ENCODE data around the gene BSN.
"Not testable (repeated sequence)": the region's sequence is repeated elsewhere in the genome, so short reads cannot be mapped to it uniquely, and the experiment has no call there.

BSN gene

DNA sequence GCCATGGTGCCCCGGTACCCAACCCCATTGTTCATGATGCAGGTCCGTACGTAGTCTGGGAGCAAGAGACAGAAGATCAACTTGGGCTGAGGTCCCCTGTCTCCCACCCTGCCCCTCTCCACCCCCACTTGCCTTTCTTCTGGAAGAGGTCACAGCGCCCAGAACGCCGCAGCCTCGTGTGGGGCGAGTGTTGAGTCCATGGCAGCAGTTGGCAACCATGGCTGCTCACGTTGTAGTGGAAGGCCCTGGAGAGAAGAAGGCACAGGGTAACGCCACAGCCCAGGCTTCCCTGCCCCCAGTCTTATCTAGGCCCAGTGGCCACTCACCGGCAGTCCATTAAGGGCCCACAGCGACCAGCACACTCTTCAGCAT is 133.1 kb downstream of the BSN start:
- not testable (repeated sequence) for H4K8ac ChIP-seq (ENCODE audit: low read length); H2BK15ac ChIP-seq (ENCODE audit: low read depth, poor library complexity, severe bottlenecking); H2AK5ac ChIP-seq (ENCODE audit: low read length, severe bottlenecking); H2BK120ac ChIP-seq (ENCODE audit: low read depth, low read length); H3K27ac ChIP-seq (ENCODE audit: low read length, poor library complexity, severe bottlenecking); H2AFZ ChIP-seq (ENCODE audit: low read depth, low read length); H4K91ac ChIP-seq (ENCODE audit: low read length); H3K23ac ChIP-seq (ENCODE audit: low read length in 2 of 2); H3K4ac ChIP-seq (ENCODE audit: low read depth in 1 of 2, low read length in 2 of 2); H3K14ac ChIP-seq (ENCODE audit: low read length in 2 of 2); H3K18ac ChIP-seq (ENCODE audit: low read depth in 1 of 2, low read length in 2 of 2); H3K4me3 ChIP-seq (ENCODE audit: insufficient read depth in 1 of 2, low read depth in 1 of 2, low read length in 2 of 2); H3K27me3 ChIP-seq (ENCODE audit: control insufficient read depth in 1 of 2, insufficient read depth in 1 of 2, low read length in 2 of 2); H3K9ac ChIP-seq (ENCODE audit: low read length); H3K9me3 ChIP-seq (ENCODE audit: control insufficient read depth, low read length); H2BK12ac ChIP-seq (ENCODE audit: low read length in 2 of 2); H3K4me2 ChIP-seq (ENCODE audit: low read length, poor library complexity, severe bottlenecking); DNase-seq; H2BK5ac ChIP-seq (ENCODE audit: low read depth, low read length, poor library complexity, severe bottlenecking)
- WGBS = 98% methylated on average over 11 of the region's 12 CpGs
- peaks cover 38% of the 10 kb centered on the region for H3K4me1 ChIP-seq (ENCODE audit: control insufficient read depth, insufficient read depth, low read depth, low read length)
- H3K79me1 ChIP-seq (replicated peaks; ENCODE audit: low read length, poor library complexity, severe bottlenecking) = peaks cover 13% of the 10 kb centered on the region
- peaks cover 21 to 28% of the 10 kb centered on the region in 2 experiments for H3K36me3 ChIP-seq (ENCODE audit: control insufficient read depth in 1 of 2, insufficient read depth in 2 of 2, low read depth in 1 of 2, low read length in 2 of 2)

DNA sequence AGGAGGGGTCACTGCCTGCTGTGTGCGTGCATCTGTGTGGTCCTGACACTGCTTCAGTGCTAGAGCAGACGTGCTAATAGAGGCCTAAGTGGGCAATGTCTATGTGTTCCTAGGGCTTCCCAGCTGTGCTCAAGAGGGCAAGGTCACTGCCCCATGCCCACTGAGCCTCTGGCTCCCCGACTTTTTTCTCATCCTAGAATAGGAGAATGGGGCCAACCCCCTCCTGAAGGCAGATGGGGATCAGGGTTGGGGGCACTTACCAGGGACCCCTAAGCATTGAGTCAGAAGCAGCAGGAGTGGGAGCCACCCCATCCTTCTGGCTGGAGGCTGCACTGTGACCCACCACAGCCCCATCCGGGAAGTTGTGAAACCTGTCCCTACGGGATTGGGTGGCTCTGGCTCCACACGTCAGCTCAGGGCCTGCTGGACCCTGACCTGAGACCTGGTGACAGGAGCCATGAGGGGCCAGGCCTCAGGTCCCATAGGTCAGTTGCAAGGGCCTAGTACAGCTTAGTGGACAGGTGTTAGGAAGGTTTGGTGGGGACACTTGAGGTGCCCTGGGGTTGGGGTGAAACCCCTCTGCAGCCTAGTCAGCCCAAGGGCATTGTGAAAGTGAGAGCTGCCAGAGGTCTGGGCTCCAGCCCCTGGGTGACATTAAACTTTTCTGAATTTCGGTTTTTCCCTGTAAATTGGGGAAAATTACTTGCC is 134.2 kb downstream of the BSN start:
- not testable (repeated sequence) for H2AFZ ChIP-seq (ENCODE audit: low read depth, low read length); H3K14ac ChIP-seq (ENCODE audit: low read length in 2 of 2); H3K27me3 ChIP-seq (ENCODE audit: control insufficient read depth in 1 of 2, insufficient read depth in 1 of 2, low read length in 2 of 2); H3K27ac ChIP-seq (ENCODE audit: low read length, poor library complexity, severe bottlenecking); H2BK15ac ChIP-seq (ENCODE audit: low read depth, poor library complexity, severe bottlenecking); H3K4me2 ChIP-seq (ENCODE audit: low read length, poor library complexity, severe bottlenecking); DNase-seq; H4K91ac ChIP-seq (ENCODE audit: low read length); H2BK120ac ChIP-seq (ENCODE audit: low read depth, low read length); H3K9me3 ChIP-seq (ENCODE audit: control insufficient read depth, low read length); H3K18ac ChIP-seq (ENCODE audit: low read depth in 1 of 2, low read length in 2 of 2); H3K23ac ChIP-seq (ENCODE audit: low read length in 2 of 2); H2BK5ac ChIP-seq (ENCODE audit: low read depth, low read length, poor library complexity, severe bottlenecking)
- Histone ChIP-seq H3K4me1 (ENCODE audit: control insufficient read depth, insufficient read depth, low read depth, low read length) (peaks cover 27% of the 10 kb centered on the region), H3K9ac (ENCODE audit: low read length) (peak overlapping the region; percentile 95), H3K4ac (ENCODE audit: low read depth in 1 of 2, low read length in 2 of 2) (peak overlapping the region in 1 of 2 experiments; percentile 24), H2AK5ac (ENCODE audit: low read length, severe bottlenecking) (peak overlapping the region; percentile 3), H2BK12ac (ENCODE audit: low read length in 2 of 2) (peak overlapping the region in 1 of 2 experiments; percentile 10), H4K8ac (ENCODE audit: low read length) (peak overlapping the region; percentile 20), H3K36me3 (ENCODE audit: control insufficient read depth in 1 of 2, insufficient read depth in 2 of 2, low read depth in 1 of 2, low read length in 2 of 2) (peaks cover 10 to 19% of the 10 kb centered on the region in 2 experiments), H3K79me1 (replicated peaks; ENCODE audit: low read length, poor library complexity, severe bottlenecking) (peaks cover 13% of the 10 kb centered on the region), H3K4me3 (ENCODE audit: insufficient read depth in 1 of 2, low read depth in 1 of 2, low read length in 2 of 2) (peak overlapping the region in 1 of 2 experiments; percentile 96)
- WGBS = 97% methylated on average over 6 of the region's 7 CpGs

- Histone ChIP-seq H3K4ac (ENCODE audit: low read depth in 1 of 2, low read length in 2 of 2) (peak within 1 kb of the TSS; percentile 97), H3K36me3 (ENCODE audit: control insufficient read depth in 1 of 2, insufficient read depth in 2 of 2, low read depth in 1 of 2, low read length in 2 of 2) (peaks cover 5 to 14% of the 10 kb centered on the region in 2 experiments), H3K4me3 (ENCODE audit: insufficient read depth in 1 of 2, low read depth in 1 of 2, low read length in 2 of 2) (peak within 1 kb of the TSS; percentile 96 to 99), H3K14ac (ENCODE audit: low read length in 2 of 2) (peak within 1 kb of the TSS in 1 of 2 experiments; percentile 97), H4K8ac (ENCODE audit: low read length) (peak within 1 kb of the TSS; percentile 99), H2BK12ac (ENCODE audit: low read length in 2 of 2) (peak within 1 kb of the TSS in 1 of 2 experiments; percentile 49), H3K79me1 (replicated peaks; ENCODE audit: low read length, poor library complexity, severe bottlenecking) (peaks cover 14% of the 10 kb centered on the region), H3K4me1 (ENCODE audit: control insufficient read depth, insufficient read depth, low read depth, low read length) (peaks cover 25% of the 10 kb centered on the region), H3K9me3 (ENCODE audit: control insufficient read depth, low read length) (no peaks in the 10 kb centered on the region), H2BK15ac (ENCODE audit: low read depth, poor library complexity, severe bottlenecking) (no peak within 1 kb of the TSS), H2AK5ac (ENCODE audit: low read length, severe bottlenecking) (peak within 1 kb of the TSS; percentile 21), H4K91ac (ENCODE audit: low read length) (peak within 1 kb of the TSS; percentile 95), H3K23ac (ENCODE audit: low read length in 2 of 2) (no peak within 1 kb of the TSS), H3K27ac (ENCODE audit: low read length, poor library complexity, severe bottlenecking) (no peak within 1 kb of the TSS), H3K27me3 (ENCODE audit: control insufficient read depth in 1 of 2, insufficient read depth in 1 of 2, low read length in 2 of 2) (no peaks in the 10 kb centered on the region), H3K9ac (ENCODE audit: low read length) (peak within 1 kb of the TSS; percentile 95), H2BK120ac (ENCODE audit: low read depth, low read length) (peak within 1 kb of the TSS; percentile 71), H3K18ac (ENCODE audit: low read depth in 1 of 2, low read length in 2 of 2) (peak within 1 kb of the TSS; percentile 85 to 88), H2BK5ac (ENCODE audit: low read depth, low read length, poor library complexity, severe bottlenecking) (no peak within 1 kb of the TSS), H3K4me2 (ENCODE audit: low read length, poor library complexity, severe bottlenecking) (peak within 1 kb of the TSS; percentile 96), H2AFZ (ENCODE audit: low read depth, low read length) (peak within 1 kb of the TSS; percentile 96)
- 6% methylated on average over 65 of the region's 66 CpGs for WGBS
- peak; percentile 91 for DNase-seq
Measured at GRCh38 chr3:49689046-49689907, 135.0 kb downstream of the BSN start, which contains the start of the genes MST1 and RNF123. Gene MST1 (minus strand): TSS chr3:49689474. CDS start chr3:49688691, 783 bp downstream. Gene RNF123 (plus strand): TSS chr3:49689557. CDS start chr3:49691166, 1,609 bp downstream.

Data from mesenchymal stem cell (in vitro differentiated cells and primary cell).